H1 (cell line): ENCODE measurements around the gene GDPD3. TPM values are rescaled to one million over a fixed set of nuclear protein-coding genes. Genes with fewer than 3 reads are reported as not detected.

Source experiments
- NANOG ChIP-seq: IDR thresholded peaks from 2 replicates; pipeline ENCODE4 v1.6.1; 2011; ENCODE audit warnings: low read length, low read depth, mild to moderate bottlenecking, inconsistent platforms; ENCODE audit not compliant: insufficient read depth, poor library complexity, severe bottlenecking
- TEAD4 ChIP-seq: IDR thresholded peaks from 2 replicates; pipeline ENCODE4 v1.6.1; 2012; ENCODE audit warnings: low read depth, low read length, inconsistent platforms, mixed read lengths
- polyA plus RNA-seq, 7 experiments: library from polyadenylated mRNA; depleted of rRNA in 3 of 7; stranded (reverse) in 5 of 7; unstranded in 2 of 7; fragments of >200 nt in 5 of 7; fragments of 200-250 nt in 2 of 7; gene quantifications; 1 replicate in 5 of 7; 2 replicates in 1 of 7; 4 replicates in 1 of 7; pipeline versions ENCODE4 v1.2.1 to v1.2.3, GENCODE V29; 2011 to 2013; ENCODE audit warnings: missing spikeins in 2 of 7, mixed read lengths in 2 of 7
- total RNA-seq: library from RNA; stranded (reverse); fragmentation: NEBNext Ultra II Directional; extraction: Animal tissue kit (Norgen Biotek cat#: 25700); gene quantifications from 2 replicates; pipeline ENCODE4 v1.2.1, GENCODE V29; 2021
- TF ChIP-seq, protein P1 (sequence below): IDR thresholded peaks from 2 replicates; pipeline ENCODE4 v1.6.1; 2011; ENCODE audit warnings: low read depth, mild to moderate bottlenecking, low read length; ENCODE audit not compliant: insufficient read depth

The GDPD3 gene
- total and polyA plus RNA-seq, 2 of the 8 experiments (the other 6 are each of a cell fraction or from before 2014, with no cell fraction given), result 0.20 TPM; not detected in 1

GRCh38 chr16:30151091-30151490, 37.8 kb upstream of the GDPD3 start (continued):
- TF ChIP-seq TEAD4 (no peak), NANOG (no peak)
- TF ChIP-seq, protein P1, sequence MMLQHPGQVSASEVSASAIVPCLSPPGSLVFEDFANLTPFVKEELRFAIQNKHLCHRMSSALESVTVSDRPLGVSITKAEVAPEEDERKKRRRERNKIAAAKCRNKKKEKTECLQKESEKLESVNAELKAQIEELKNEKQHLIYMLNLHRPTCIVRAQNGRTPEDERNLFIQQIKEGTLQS, result no peak
